22Rv1 (cell line): ENCODE measurements around the gene PCDH7.

ENCODE experiments used
- ZFX ChIP-seq: fragments of 450-650 bp; IDR thresholded peaks from 2 replicates; pipeline ENCODE4 v1.6.1; 2017; ENCODE audit warnings: antibody characterized with exemption, borderline replicate concordance
- TF ChIP-seq, protein P1 (sequence below): fragments of 450-650 bp; IDR thresholded peaks from 2 replicates; pipeline ENCODE4 v1.5.1; 2017; ENCODE audit warnings: mild to moderate bottlenecking

DNA sequence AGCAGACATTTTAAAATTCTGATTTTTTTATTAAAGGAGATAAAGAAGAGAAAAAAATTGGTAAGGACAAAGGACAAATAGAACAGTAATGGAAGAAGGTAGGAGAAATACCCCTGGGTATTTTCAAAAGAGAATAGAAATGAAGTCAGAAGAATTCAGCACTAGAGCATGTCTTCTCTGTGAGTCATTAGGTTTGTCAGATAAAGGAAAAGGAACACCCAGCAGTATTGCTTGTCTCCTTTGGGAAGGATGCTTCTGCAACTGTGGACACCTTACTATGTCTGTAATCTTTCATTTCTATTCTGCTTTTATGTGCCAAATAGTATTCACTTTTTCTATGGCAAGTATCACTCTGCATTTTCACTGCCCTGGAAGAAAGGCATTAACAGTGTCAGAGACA is 24.0 kb upstream of the PCDH7 start:
- TF ChIP-seq, protein P1, sequence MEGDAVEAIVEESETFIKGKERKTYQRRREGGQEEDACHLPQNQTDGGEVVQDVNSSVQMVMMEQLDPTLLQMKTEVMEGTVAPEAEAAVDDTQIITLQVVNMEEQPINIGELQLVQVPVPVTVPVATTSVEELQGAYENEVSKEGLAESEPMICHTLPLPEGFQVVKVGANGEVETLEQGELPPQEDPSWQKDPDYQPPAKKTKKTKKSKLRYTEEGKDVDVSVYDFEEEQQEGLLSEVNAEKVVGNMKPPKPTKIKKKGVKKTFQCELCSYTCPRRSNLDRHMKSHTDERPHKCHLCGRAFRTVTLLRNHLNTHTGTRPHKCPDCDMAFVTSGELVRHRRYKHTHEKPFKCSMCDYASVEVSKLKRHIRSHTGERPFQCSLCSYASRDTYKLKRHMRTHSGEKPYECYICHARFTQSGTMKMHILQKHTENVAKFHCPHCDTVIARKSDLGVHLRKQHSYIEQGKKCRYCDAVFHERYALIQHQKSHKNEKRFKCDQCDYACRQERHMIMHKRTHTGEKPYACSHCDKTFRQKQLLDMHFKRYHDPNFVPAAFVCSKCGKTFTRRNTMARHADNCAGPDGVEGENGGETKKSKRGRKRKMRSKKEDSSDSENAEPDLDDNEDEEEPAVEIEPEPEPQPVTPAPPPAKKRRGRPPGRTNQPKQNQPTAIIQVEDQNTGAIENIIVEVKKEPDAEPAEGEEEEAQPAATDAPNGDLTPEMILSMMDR, result no peak
- TF ChIP-seq ZFX, result no peak
